Heart left ventricle (tissue), 16 donors: Measurements from ENCODE around the gene HDAC4. TPM values are rescaled to one million over a fixed set of nuclear protein-coding genes. Genes with fewer than 3 reads are reported as not detected.

Experiments
- ATAC-seq, 4 donors: fragments of 200-7000 bp; cut with Tn5 transposase; one replicate each; pipeline ENCODE4 v1.9.1; 2020 to 2022; ENCODE audit warnings: moderate library complexity in 4 of 4, mild to moderate bottlenecking in 3 of 4, moderate number of reproducible peaks in 1 of 4
- DNase-seq, 5 donors: peaks; one replicate each; pipeline ENCODE4 v3.0.0-alpha.2; 2020
- H3K27ac ChIP-seq, 12 donors: fragments of 200-600 bp; sonication (generic) in 4 of 12; one replicate each; pipeline versions ENCODE4 v1.5.0 to v1.8.0; 2016 to 2022; ENCODE audit warnings: mild to moderate bottlenecking in 2 of 12
- H3K27me3 ChIP-seq, 9 donors: fragments of 200-600 bp; sonication (generic) in 2 of 9; one replicate each; pipeline versions ENCODE4 v1.5.1 to v1.8.0; 2016 to 2022; ENCODE audit warnings: mild to moderate bottlenecking in 3 of 9
- H3K36me3 ChIP-seq, 9 donors: fragments of 200-600 bp; sonication (generic) in 2 of 9; one replicate each; pipeline versions ENCODE4 v1.5.0 to v1.8.0; 2018 to 2022; ENCODE audit warnings: mild to moderate bottlenecking in 2 of 9
- H3K4me1 ChIP-seq, 12 donors: fragments of 200-600 bp; sonication (generic) in 4 of 12; one replicate each; pipeline versions ENCODE4 v1.5.0 to v1.8.0; 2016 to 2022; ENCODE audit warnings: mild to moderate bottlenecking in 3 of 12
- H3K4me3 ChIP-seq, 12 donors: fragments of 200-600 bp; sonication (generic) in 4 of 12; one replicate each; pipeline versions ENCODE4 v1.5.0 to v1.8.0; 2017 to 2022; ENCODE audit warnings: mild to moderate bottlenecking in 9 of 12, moderate library complexity in 4 of 12
- H3K9me3 ChIP-seq, 12 donors: fragments of 200-600 bp; sonication (generic) in 4 of 12; one replicate each; pipeline versions ENCODE4 v1.5.0 to v1.8.0; 2016 to 2022; ENCODE audit warnings: mild to moderate bottlenecking in 1 of 12
- CTCF ChIP-seq, 12 donors: fragments of 200-600 bp; sonication (generic) in 4 of 12; IDR thresholded peaks; one replicate each; pipeline versions ENCODE4 v1.5.0 to v1.8.0; 2018 to 2022; ENCODE audit warnings: antibody characterized with exemption in 12 of 12, mild to moderate bottlenecking in 5 of 12
- POLR2A ChIP-seq, 2 donors: fragments of 450-650 bp; IDR thresholded peaks; one replicate each; pipeline ENCODE4 v1.6.1; 2017; ENCODE audit warnings: antibody characterized with exemption in 2 of 2, mild to moderate bottlenecking in 2 of 2, moderate library complexity in 2 of 2
- WGBS, 4 donors: extraction: QIAGEN DNeasy Blood & Tissue Kit in 2 of 4; methylation state at CpG; one replicate each; pipeline versions ENCODE4 v1.1.5 to v1.1.7; 2013 to 2018; 5-methylcytosine and 5-hydroxymethylcytosine counted together
- intact Hi-C, 10 donors: fragments of 100-400 bp; cut with DNase I; formaldehyde crosslinking; loops; one replicate each; pipeline versions ENCODE4 v1.11.1 to v1.14.2; 2022
- polyA plus RNA-seq, 2 donors: library from polyadenylated mRNA; stranded (reverse); fragments of 200-250 nt; gene quantifications; one replicate each; pipeline ENCODE4 v1.2.3, GENCODE V29; 2013
- total RNA-seq, 9 donors: library from RNA; depleted of rRNA in 2 of 9; stranded (reverse); fragments of >200 nt in 2 of 9; fragmentation: NEBNext Ultra II Directional in 3 of 9; extraction: Animal tissue kit (Norgen Biotek cat#: 25700) in 3 of 9; gene quantifications; one replicate each; pipeline versions ENCODE4 v1.1.0 to v1.2.4, GENCODE V29; 2016 to 2023
- donor health status: ischemic (EF 13 %, LVEDD 7.1; RV severe dilation, severe dysfunction).
- donor health status: healthy with polysubstance abuse.
- donor health status: DM: no; HTN: yes; CAD: no.
- donor health status: DM: no; HTN: no; CAD: no.
- donor health status: ischemic (EF 25% LVEDD 6.9; RV normal size, moderate dysfunction).
- donor health status: ischemic (EF 25% LVEDD 5.7; RV mildly dilated, moderate dysfunction).
- donor health status: healthy.
- donor health status: DM: yes; HTN: yes; CAD: no.
- donor health status: ischemic (EF 35%, LVEDD 5.7; RV mildly dilated, moderate dysfunction).
- donor health status: nonischemic (EF 11% LVEDD 7.7; RV severe dilation, severe dysfunction).
- donor health status: DM: yes; HTN: yes; CAD: no.
- donor health status: PGD.
- donor health status: ischemic (EF 29% LVEDD 5.4; RV normal size, mild dysfunction).
- donor health status: nonischemic (EF 23%, LVEDD 6.1; RV moderate dilation, normal function).

Gene HDAC4
- total and polyA plus RNA-seq, 11 donors, result 13.9 to 37.6 (median 27.5) TPM

- Histone ChIP-seq H3K9me3 (no peaks in the 10 kb centered on the region), H3K36me3 (peaks cover 0 to 12% (median 0%) of the 10 kb centered on the region in 9 donors), H3K27me3 (no peaks in the 10 kb centered on the region), H3K4me3 (no peak overlapping the region), H3K27ac (no peak overlapping the region), H3K4me1 (peaks cover 0 to 44% (median 17%) of the 10 kb centered on the region in 12 donors)
- TF ChIP-seq CTCF (IDR thresholded peaks at IDR 0.05) (no peak), POLR2A (IDR thresholded peaks at IDR 0.05) (no peak)
- ATAC-seq (no peak), DNase-seq (peak in 2 of 5 donors; percentile 17 to 34)
- intact Hi-C loops, result no loop called here
- WGBS, 4 donors, result 93 to 97% (median 96%) methylated on average over 19 to 21 of the region's 21 CpGs
These were observed 23.8 kb downstream of the HDAC4 start for GRCh38 chr2:239376942-239377531.

- ATAC-seq (no peak), DNase-seq (peak in 2 of 5 donors; percentile 14 to 56)
- Histone ChIP-seq H3K4me1 (peaks cover 0 to 43% (median 13%) of the 10 kb centered on the region in 12 donors), H3K36me3 (peaks cover 0 to 12% (median 0%) of the 10 kb centered on the region in 9 donors), H3K27ac (no peak overlapping the region), H3K27me3 (no peaks in the 10 kb centered on the region), H3K9me3 (no peaks in the 10 kb centered on the region), H3K4me3 (no peak overlapping the region)
- intact Hi-C loops, result no loop called here
- WGBS, 4 donors, result 91 to 98% (median 95%) methylated on average over 13 of the region's 13 CpGs
- TF ChIP-seq POLR2A (IDR thresholded peaks at IDR 0.05) (no peak), CTCF (IDR thresholded peaks at IDR 0.05) (no peak)
These were observed 24.5 kb downstream of the HDAC4 start for GRCh38 chr2:239376351-239376750.

- intact Hi-C loops, result no loop called here
- WGBS, 4 donors, result 71 to 83% (median 78%) methylated on average over 21 to 31 of the region's 31 CpGs
- peaks cover 0 to 12% (median 0%) of the 10 kb centered on the region in 9 donors for H3K36me3 ChIP-seq
- H3K27me3 ChIP-seq, result no peaks in the 10 kb centered on the region
- H3K4me1 ChIP-seq, result peaks cover 0 to 35% (median 9%) of the 10 kb centered on the region in 12 donors
- ATAC-seq, result peak; percentile 38 to 72 (median 62)
- H3K4me3 ChIP-seq, result no peak overlapping the region
- no peaks in the 10 kb centered on the region for H3K9me3 ChIP-seq
- DNase-seq, result peak in 2 of 5 donors; percentile 50 to 57
- peak overlapping the region in 3 of 12 donors; percentile 28 to 43 (median 43) for H3K27ac ChIP-seq
- TF ChIP-seq CTCF (IDR thresholded peaks at IDR 0.05) (peak in 2 of 12 donors; percentile 20 to 27), POLR2A (IDR thresholded peaks at IDR 0.05) (no peak)
These were observed 25.4 kb downstream of the HDAC4 start for GRCh38 chr2:239375278-239376061.

- Histone ChIP-seq H3K9me3 (no peaks in the 10 kb centered on the region), H3K4me1 (peaks cover 0 to 33% (median 9%) of the 10 kb centered on the region in 12 donors), H3K27ac (peak overlapping the region in 3 of 12 donors; percentile 28 to 43 (median 43)), H3K27me3 (no peaks in the 10 kb centered on the region), H3K36me3 (peaks cover 0 to 12% (median 0%) of the 10 kb centered on the region in 9 donors), H3K4me3 (no peak overlapping the region)
- 89 to 94% (median 92%) methylated on average over 12 to 13 of the region's 13 CpGs for WGBS, 4 donors
- TF ChIP-seq POLR2A (IDR thresholded peaks at IDR 0.05) (no peak), CTCF (IDR thresholded peaks at IDR 0.05) (no peak)
- peak in 2 of 5 donors; percentile 19 to 57 for DNase-seq
- ATAC-seq, result no peak
- intact Hi-C loops, result no loop called here
These were observed 25.9 kb downstream of the HDAC4 start for GRCh38 chr2:239374896-239375277.
